GM12892 (cell line): ENCODE measurements around the gene GNPTAB.

Experiments
- POLR2A ChIP-seq: IDR thresholded peaks from 2 replicates; pipeline ENCODE4 v1.6.1; 2011; ENCODE audit warnings: low read depth, low read length, control low read depth
- POLR2AphosphoS5 ChIP-seq: IDR thresholded peaks from 2 replicates; pipeline ENCODE4 v1.6.1; 2011; ENCODE audit warnings: low read depth, low read length, control low read depth
- TAF1 ChIP-seq: IDR thresholded peaks from 2 replicates; pipeline ENCODE4 v1.6.1; 2011; ENCODE audit warnings: low read depth, mild to moderate bottlenecking, control low read depth, low read length, borderline replicate concordance

DNA sequence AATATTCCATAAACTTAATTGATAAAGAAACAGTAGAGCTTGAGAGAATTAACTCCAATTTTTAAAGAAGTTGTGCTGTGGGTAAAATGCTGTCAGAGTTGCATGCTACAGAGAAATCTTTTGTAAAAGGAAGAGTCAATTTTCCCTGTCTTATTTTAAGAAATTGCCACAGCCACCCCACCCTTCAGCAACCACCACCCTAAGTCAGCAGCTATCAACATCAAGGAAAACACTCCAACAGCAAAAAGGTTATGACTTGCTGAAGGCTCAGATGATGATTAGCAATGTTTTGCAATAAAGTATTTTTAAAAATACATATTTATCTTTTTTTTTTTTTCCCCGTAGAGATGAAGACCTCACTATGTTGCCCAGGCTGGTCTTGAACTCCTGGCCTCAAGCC lies 40.2 kb upstream of the GNPTAB start:
- TF ChIP-seq TAF1 (no peak), POLR2A (no peak), POLR2AphosphoS5 (no peak)
